SJCRH30 (cell line): ENCODE results near the gene GIT1. TPM values are rescaled to one million over a fixed set of nuclear protein-coding genes. Genes with fewer than 3 reads are reported as not detected.

Experiments
- DNase-seq, 2 experiments: peaks; one replicate each; pipeline ENCODE4 v3.0.0-alpha.2; 2015 to 2020
- H3K27ac ChIP-seq: fragments of 250-450 bp; sonication (Bioruptor Pico); 2 replicates; pipeline ENCODE4 v1.5.1; 2020; ENCODE audit warnings: mild to moderate bottlenecking, moderate library complexity
- H3K27me3 ChIP-seq: fragments of 250-450 bp; sonication (Bioruptor Pico); 2 replicates; pipeline ENCODE4 v1.5.1; 2020; ENCODE audit warnings: mild to moderate bottlenecking, moderate library complexity
- H3K36me3 ChIP-seq: fragments of 250-450 bp; sonication (Bioruptor Pico); 2 replicates; pipeline ENCODE4 v1.5.1; 2020; ENCODE audit warnings: mild to moderate bottlenecking, moderate library complexity
- H3K4me1 ChIP-seq: fragments of 250-450 bp; sonication (Bioruptor Pico); 2 replicates; pipeline ENCODE4 v1.5.1; 2020; ENCODE audit warnings: mild to moderate bottlenecking, moderate library complexity
- H3K4me3 ChIP-seq: fragments of 250-450 bp; sonication (Bioruptor Pico); 2 replicates; pipeline ENCODE4 v1.5.1; 2020; ENCODE audit warnings: mild to moderate bottlenecking, moderate library complexity
- H3K9me3 ChIP-seq: fragments of 250-450 bp; sonication (Bioruptor Pico); replicated peaks from 2 replicates; pipeline ENCODE4 v1.5.1; 2020; ENCODE audit warnings: mild to moderate bottlenecking, moderate library complexity
- total RNA-seq: library from RNA; depleted of rRNA; stranded (reverse); fragments of >200 nt; shearing (Covaris generic); gene quantifications from 2 replicates; pipeline ENCODE4 v1.2.3, GENCODE V29; 2014

The GIT1 gene
- total RNA-seq, 1 experiment from 2014 or later = 42.6 TPM

GRCh38 chr17:29619251-29619650 lies 29.8 kb upstream of the GIT1 start:
- Histone ChIP-seq H3K4me1 (peaks cover 29% of the 10 kb centered on the region), H3K9me3 (no peaks in the 10 kb centered on the region), H3K4me3 (no peak overlapping the region), H3K27me3 (no peaks in the 10 kb centered on the region), H3K27ac (no peak overlapping the region), H3K36me3 (peaks cover 22% of the 10 kb centered on the region)
- DNase-seq = no peak

- H3K27me3 ChIP-seq = no peaks in the 10 kb centered on the region
- H3K27ac ChIP-seq = no peak overlapping the region
- no peak overlapping the region for H3K4me3 ChIP-seq
- peaks cover 26% of the 10 kb centered on the region for H3K4me1 ChIP-seq
- no peak for DNase-seq
- peaks cover 26% of the 10 kb centered on the region for H3K36me3 ChIP-seq
- H3K9me3 ChIP-seq = no peaks in the 10 kb centered on the region
Measured at GRCh38 chr17:29618272-29619065, 29.0 kb upstream of the GIT1 start.

- DNase-seq = no peak
Measured at GRCh38 chr17:29617481-29618271, 28.2 kb upstream of the GIT1 start.

GRCh38 chr17:29617125-29617480 lies 27.7 kb upstream of the GIT1 start:
- no peak overlapping the region for H3K27ac ChIP-seq
- H3K4me1 ChIP-seq = peaks cover 22% of the 10 kb centered on the region
- H3K9me3 ChIP-seq = 0 out of 2 replicates have a peak, but pooled peaks cover 3% of the 10 kb centered on the region
- H3K27me3 ChIP-seq = no peaks in the 10 kb centered on the region
- H3K36me3 ChIP-seq = peaks cover 26% of the 10 kb centered on the region
- H3K4me3 ChIP-seq = no peak overlapping the region
- DNase-seq = no peak

More at GRCh38 chr17:29617481-29618271, 28.2 kb upstream of the GIT1 start:
- H3K4me3 ChIP-seq = no peak overlapping the region
- H3K27me3 ChIP-seq = no peaks in the 10 kb centered on the region
- H3K4me1 ChIP-seq = peaks cover 22% of the 10 kb centered on the region
- H3K9me3 ChIP-seq = 0 out of 2 replicates have a peak, but pooled peaks cover 2% of the 10 kb centered on the region
- H3K36me3 ChIP-seq = peaks cover 26% of the 10 kb centered on the region
- H3K27ac ChIP-seq = no peak overlapping the region

- Histone ChIP-seq H3K36me3 (peaks cover 26% of the 10 kb centered on the region), H3K4me1 (peaks cover 19% of the 10 kb centered on the region), H3K27me3 (no peaks in the 10 kb centered on the region), H3K4me3 (no peak overlapping the region), H3K27ac (no peak overlapping the region), H3K9me3 (0 out of 2 replicates have a peak, but pooled peaks cover 3% of the 10 kb centered on the region)
- DNase-seq = no peak
Measured at GRCh38 chr17:29616300-29617048, 27.0 kb upstream of the GIT1 start.

- Histone ChIP-seq H3K9me3 (0 out of 2 replicates have a peak, but pooled peaks cover 3% of the 10 kb centered on the region), H3K36me3 (peaks cover 26% of the 10 kb centered on the region), H3K4me1 (peaks cover 12% of the 10 kb centered on the region), H3K27ac (no peak overlapping the region), H3K27me3 (no peaks in the 10 kb centered on the region), H3K4me3 (no peak overlapping the region)
- DNase-seq = no peak
Measured at GRCh38 chr17:29615492-29616299, 26.2 kb upstream of the GIT1 start.

GRCh38 chr17:29615048-29615385 lies 25.6 kb upstream of the GIT1 start:
- Histone ChIP-seq H3K27me3 (no peaks in the 10 kb centered on the region), H3K4me3 (no peak overlapping the region), H3K4me1 (peaks cover 5% of the 10 kb centered on the region; the same call in 1 of the 2 replicates), H3K36me3 (peaks cover 26% of the 10 kb centered on the region), H3K9me3 (0 out of 2 replicates have a peak, but pooled peaks cover 3% of the 10 kb centered on the region), H3K27ac (no peak overlapping the region)
- no peak for DNase-seq

- peaks cover 26% of the 10 kb centered on the region for H3K36me3 ChIP-seq
- 0 out of 2 replicates have a peak, but pooled peaks cover under 1% of the 10 kb centered on the region for H3K4me1 ChIP-seq
- DNase-seq = no peak
- no peak overlapping the region for H3K27ac ChIP-seq
- H3K9me3 ChIP-seq = 0 out of 2 replicates have a peak, but pooled peaks cover 3% of the 10 kb centered on the region
- no peak overlapping the region for H3K4me3 ChIP-seq
- H3K27me3 ChIP-seq = no peaks in the 10 kb centered on the region
Measured at GRCh38 chr17:29614349-29615047, 25.1 kb upstream of the GIT1 start.

GRCh38 chr17:29613856-29614255 lies 24.4 kb upstream of the GIT1 start:
- Histone ChIP-seq H3K9me3 (0 out of 2 replicates have a peak, but pooled peaks cover 3% of the 10 kb centered on the region), H3K4me1 (peaks cover 3% of the 10 kb centered on the region), H3K27ac (no peak overlapping the region), H3K36me3 (peaks cover 26% of the 10 kb centered on the region), H3K4me3 (no peak overlapping the region), H3K27me3 (no peaks in the 10 kb centered on the region)
- DNase-seq = no peak

GRCh38 chr17:29613352-29613837 lies 23.9 kb upstream of the GIT1 start:
- Histone ChIP-seq H3K27me3 (no peaks in the 10 kb centered on the region), H3K4me1 (peaks cover 6% of the 10 kb centered on the region)

GRCh38 chr17:29612404-29613280 lies 23.2 kb upstream of the GIT1 start:
- H3K4me1 ChIP-seq = peaks cover 6% of the 10 kb centered on the region
- no peaks in the 10 kb centered on the region for H3K27me3 ChIP-seq
- H3K9me3 ChIP-seq = 0 out of 2 replicates have a peak, but pooled peaks cover 3% of the 10 kb centered on the region
- DNase-seq = no peak
- no peak overlapping the region for H3K4me3 ChIP-seq
- peaks cover 26% of the 10 kb centered on the region for H3K36me3 ChIP-seq
- H3K27ac ChIP-seq = no peak overlapping the region

More at GRCh38 chr17:29613352-29613837, 23.9 kb upstream of the GIT1 start:
- Histone ChIP-seq H3K27ac (no peak overlapping the region), H3K36me3 (peaks cover 26% of the 10 kb centered on the region), H3K9me3 (0 out of 2 replicates have a peak, but pooled peaks cover 3% of the 10 kb centered on the region), H3K4me3 (no peak overlapping the region)
- DNase-seq = no peak

- peaks cover 6% of the 10 kb centered on the region for H3K4me1 ChIP-seq
Measured at GRCh38 chr17:29612094-29612403, 22.6 kb upstream of the GIT1 start.

More at GRCh38 chr17:29612094-29612403, 22.6 kb upstream of the GIT1 start:
- DNase-seq = no peak
- Histone ChIP-seq H3K27me3 (no peaks in the 10 kb centered on the region), H3K4me3 (no peak overlapping the region), H3K36me3 (peaks cover 26% of the 10 kb centered on the region), H3K27ac (no peak overlapping the region), H3K9me3 (0 out of 2 replicates have a peak, but pooled peaks cover 3% of the 10 kb centered on the region)
